NOMO-1 (cell line): Measurements from ENCODE around the gene NAGLU.
A peak's percentile ranks its signal among the peaks of the same experiment; 100 is the strongest.

ENCODE experiments used
- DNase-seq, 2 experiments: peaks; one replicate each; lab custom pipeline; 2025; ENCODE audit not compliant: unreplicated experiment in 2 of 2; lab: John Stamatoyannopoulos, UW

The NAGLU gene

DNA sequence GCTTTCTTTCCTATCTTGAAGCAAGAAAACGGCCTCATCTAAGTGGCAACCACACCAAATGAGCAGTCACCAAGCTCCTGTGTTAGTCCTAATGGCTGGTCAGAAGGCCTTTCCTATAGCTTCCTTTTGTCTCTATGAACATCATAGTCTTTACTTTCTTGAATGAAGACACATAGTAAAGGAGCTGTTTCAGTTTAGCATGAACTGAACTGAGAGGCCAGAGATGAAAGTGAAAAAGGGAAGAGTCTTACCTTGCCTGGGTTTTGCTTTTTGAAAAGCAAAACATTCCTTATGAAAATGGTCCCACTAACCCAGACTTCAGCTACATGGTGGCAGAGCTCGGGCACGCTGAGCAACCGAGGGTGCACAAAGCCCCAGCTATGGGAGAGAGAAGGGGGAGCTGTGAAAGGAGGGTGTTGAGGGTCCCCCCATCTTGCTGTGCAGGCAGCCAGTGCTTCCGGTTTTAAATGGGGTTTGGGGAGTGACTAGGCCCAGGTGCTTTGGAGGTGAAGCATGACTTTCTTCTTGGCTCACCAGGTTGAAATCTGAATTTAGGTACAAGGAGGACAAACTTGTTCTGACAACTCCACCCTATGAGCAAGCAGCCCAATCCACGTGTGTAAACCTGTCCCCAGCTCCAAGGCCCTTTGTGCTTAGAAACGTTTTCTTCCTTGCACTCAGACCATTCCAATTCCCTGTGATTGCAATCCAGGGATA, 50.6 kb downstream of the NAGLU start:
- peak in 1 of 2 experiments; percentile 4 for DNase-seq

DNA sequence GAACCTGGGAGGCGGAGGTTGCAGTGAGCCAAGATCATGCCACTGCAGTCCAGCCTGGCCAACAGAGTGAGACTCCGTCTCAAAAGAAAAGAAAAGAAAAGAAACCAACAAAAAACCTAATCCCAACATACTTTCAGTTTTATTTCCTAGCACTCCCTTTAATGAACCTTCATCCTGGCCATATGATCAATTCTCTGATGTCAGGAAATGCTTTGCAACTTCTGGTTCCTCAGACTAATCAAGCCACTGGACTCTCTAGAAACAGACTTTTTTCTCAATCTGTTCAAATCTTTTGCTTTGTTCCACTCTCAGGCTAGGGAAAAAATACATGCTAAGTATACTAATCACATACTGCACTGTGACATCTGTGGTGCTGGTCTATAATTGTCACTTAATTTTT, 54.8 kb downstream of the NAGLU start:
- DNase-seq: no peak

DNA sequence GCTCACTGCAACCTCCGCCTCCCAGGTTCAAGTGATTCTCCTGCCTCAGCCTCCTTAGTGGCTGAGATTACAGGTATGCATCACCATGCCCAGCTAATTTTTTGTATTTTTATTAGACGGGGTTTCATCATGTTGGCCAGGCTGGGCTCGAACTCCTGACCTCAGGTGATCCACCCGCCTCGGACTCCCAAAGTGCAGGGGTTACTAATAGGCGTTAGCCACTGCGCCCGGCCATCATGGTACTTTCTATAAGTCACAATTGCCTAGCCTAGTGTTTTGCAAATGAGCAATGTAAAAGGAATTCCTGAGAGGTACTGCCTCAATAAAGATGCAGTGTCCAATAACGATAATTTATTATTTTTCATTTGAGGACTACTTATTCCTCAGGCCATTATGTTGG, 55.4 kb downstream of the NAGLU start:
- no peak for DNase-seq
